NCI-H1694 treated with DMSO at 0.1 percent for 48 hours (cell line): ENCODE measurements around the gene CLDN14.

Experiments used
- DNase-seq: peaks from one replicate; lab custom pipeline; 2025; lab: John Stamatoyannopoulos, UW

CLDN14 gene

GRCh38 chr21:36471254-36471723, 8.6 kb downstream of the CLDN14 start:
- DNase-seq = no peak

- DNase-seq = no peak
These were observed 9.6 kb downstream of the CLDN14 start for GRCh38 chr21:36470294-36470693.

GRCh38 chr21:36466061-36466511, 13.8 kb downstream of the CLDN14 start:
- no peak for DNase-seq

- DNase-seq = no peak
These were observed 14.4 kb downstream of the CLDN14 start for GRCh38 chr21:36465478-36465877.

- no peak for DNase-seq
These were observed 15.3 kb downstream of the CLDN14 start for GRCh38 chr21:36464590-36464989.

GRCh38 chr21:36463991-36464390, 15.9 kb downstream of the CLDN14 start:
- DNase-seq = no peak

GRCh38 chr21:36463204-36463603, 16.7 kb downstream of the CLDN14 start:
- DNase-seq = no peak

GRCh38 chr21:36461918-36462486, 17.9 kb downstream of the CLDN14 start:
- no peak for DNase-seq

GRCh38 chr21:36461277-36461917, 18.5 kb downstream of the CLDN14 start:
- DNase-seq = no peak

GRCh38 chr21:36460866-36461265, 19.1 kb downstream of the CLDN14 start:
- DNase-seq = no peak

GRCh38 chr21:36459098-36459497, 20.8 kb downstream of the CLDN14 start:
- DNase-seq = no peak

GRCh38 chr21:36456729-36457414, 23.1 kb downstream of the CLDN14 start:
- no peak for DNase-seq

GRCh38 chr21:36454706-36455105, 25.2 kb downstream of the CLDN14 start:
- no peak for DNase-seq

GRCh38 chr21:36454093-36454531, 25.8 kb downstream of the CLDN14 start:
- no peak for DNase-seq

- DNase-seq = no peak
These were observed 27.6 kb downstream of the CLDN14 start for GRCh38 chr21:36452281-36452825.

GRCh38 chr21:36451506-36451905, 28.4 kb downstream of the CLDN14 start:
- DNase-seq = no peak

- DNase-seq = no peak
These were observed 29.4 kb downstream of the CLDN14 start for GRCh38 chr21:36450511-36450910.

- no peak for DNase-seq
These were observed 33.6 kb downstream of the CLDN14 start for GRCh38 chr21:36446301-36446700.

GRCh38 chr21:36441715-36442114, 38.2 kb downstream of the CLDN14 start:
- no peak for DNase-seq

- no peak for DNase-seq
These were observed 42.2 kb downstream of the CLDN14 start for GRCh38 chr21:36437745-36438128.

GRCh38 chr21:36436829-36437744, 42.8 kb downstream of the CLDN14 start:
- no peak for DNase-seq

GRCh38 chr21:36434144-36434543, 45.8 kb downstream of the CLDN14 start:
- no peak for DNase-seq
